ENCODE measurements around the gene IDUA. TPM values are rescaled to one million over a fixed set of nuclear protein-coding genes. Genes with fewer than 3 reads are reported as not detected.

Gene IDUA
- total RNA-seq, 1 donor from 2014 or later, result 5.8 TPM

DNA sequence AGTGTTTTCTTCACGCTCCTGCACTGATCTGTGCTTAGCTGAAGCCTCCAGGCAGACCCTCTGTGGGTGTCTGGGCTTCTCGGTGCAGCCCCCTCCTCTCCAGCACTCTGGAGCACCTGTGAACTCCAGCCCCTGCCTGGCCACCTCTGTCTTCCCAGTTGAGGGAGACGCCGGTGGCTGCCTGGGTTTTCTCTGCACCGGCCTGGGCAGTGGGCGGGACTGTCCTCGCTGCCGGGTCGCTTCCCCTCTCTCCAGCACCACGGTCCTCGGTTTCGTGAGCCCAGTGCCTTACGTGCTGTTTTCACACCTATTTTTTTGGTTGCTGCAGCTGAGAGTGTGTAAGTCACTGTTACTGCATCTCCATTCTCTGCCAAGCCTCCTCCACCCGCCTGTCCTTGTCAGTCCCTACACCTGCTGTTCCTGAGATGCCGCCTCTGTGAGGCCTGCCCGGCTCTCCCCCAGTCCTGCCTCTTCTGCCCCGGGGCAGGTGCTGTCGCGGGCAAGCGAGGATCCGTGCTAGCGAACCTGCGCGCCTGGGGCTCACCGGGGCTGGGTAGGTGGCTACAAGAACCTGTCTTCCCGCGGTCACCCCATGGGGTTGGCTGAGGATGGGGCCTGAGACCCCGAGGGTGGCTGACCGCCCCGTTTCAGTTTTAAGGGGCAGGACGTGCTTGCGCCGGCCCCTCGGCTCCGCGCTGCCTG is 22.1 kb downstream of the IDUA start:
- TF ChIP-seq, protein P1, sequence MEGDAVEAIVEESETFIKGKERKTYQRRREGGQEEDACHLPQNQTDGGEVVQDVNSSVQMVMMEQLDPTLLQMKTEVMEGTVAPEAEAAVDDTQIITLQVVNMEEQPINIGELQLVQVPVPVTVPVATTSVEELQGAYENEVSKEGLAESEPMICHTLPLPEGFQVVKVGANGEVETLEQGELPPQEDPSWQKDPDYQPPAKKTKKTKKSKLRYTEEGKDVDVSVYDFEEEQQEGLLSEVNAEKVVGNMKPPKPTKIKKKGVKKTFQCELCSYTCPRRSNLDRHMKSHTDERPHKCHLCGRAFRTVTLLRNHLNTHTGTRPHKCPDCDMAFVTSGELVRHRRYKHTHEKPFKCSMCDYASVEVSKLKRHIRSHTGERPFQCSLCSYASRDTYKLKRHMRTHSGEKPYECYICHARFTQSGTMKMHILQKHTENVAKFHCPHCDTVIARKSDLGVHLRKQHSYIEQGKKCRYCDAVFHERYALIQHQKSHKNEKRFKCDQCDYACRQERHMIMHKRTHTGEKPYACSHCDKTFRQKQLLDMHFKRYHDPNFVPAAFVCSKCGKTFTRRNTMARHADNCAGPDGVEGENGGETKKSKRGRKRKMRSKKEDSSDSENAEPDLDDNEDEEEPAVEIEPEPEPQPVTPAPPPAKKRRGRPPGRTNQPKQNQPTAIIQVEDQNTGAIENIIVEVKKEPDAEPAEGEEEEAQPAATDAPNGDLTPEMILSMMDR (conservative IDR thresholded peaks at IDR 0.05; ENCODE audit: low read depth, low read length), result no peak
- peak overlapping the region; percentile 67 for H3K4me3 ChIP-seq (ENCODE audit: low read depth, low read length)
- DNase-seq (ENCODE audit: low read depth), result no peak

DNA sequence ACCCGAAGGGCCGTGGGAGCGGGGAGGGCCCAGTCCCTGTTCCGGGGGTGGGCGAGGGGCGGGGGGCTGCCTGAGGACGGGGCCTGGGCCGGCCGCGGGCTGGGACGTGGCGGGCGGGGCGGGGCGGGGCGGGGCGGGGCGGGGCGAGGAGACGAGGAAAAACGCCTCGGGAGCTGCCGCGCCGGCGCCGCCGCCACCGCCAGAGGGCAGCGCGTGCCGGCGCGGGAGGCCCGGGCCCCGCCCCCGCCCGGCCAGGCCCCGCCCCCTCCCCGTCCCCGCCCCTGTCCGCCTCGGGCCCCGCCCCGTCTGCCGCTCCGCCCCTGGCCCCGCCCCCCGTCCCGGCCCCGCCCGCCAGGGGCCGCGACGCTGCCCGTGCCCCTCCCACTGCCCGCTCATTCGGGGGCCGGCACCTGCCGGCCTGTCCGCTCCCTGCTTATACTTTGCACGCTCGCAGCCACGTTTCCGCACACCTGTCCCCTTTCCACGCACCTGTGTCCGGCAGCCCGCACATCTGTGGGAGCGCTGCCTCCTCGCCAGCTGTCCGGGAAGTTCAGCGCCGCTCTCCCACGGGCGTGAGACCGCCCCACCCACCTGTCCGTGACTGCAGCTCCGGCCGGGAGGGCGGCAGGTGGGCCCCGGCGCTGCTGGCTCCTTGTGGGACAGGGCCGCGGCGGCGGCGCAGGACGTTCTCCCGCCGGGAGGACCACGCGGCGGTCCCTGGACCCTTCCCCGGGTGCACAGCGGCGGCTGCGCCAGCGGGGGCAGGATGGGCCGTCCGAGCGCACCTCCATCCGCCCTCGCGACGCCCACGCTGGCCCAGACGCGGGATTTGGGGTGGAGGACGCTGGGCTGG is 22.9 kb downstream of the IDUA start:
- DNase-seq (ENCODE audit: low read depth), result no peak
- TF ChIP-seq, protein P1 (conservative IDR thresholded peaks at IDR 0.05; ENCODE audit: low read depth, low read length), result no peak
- H3K4me3 ChIP-seq (ENCODE audit: low read depth, low read length), result peak overlapping the region; percentile 68

DNA sequence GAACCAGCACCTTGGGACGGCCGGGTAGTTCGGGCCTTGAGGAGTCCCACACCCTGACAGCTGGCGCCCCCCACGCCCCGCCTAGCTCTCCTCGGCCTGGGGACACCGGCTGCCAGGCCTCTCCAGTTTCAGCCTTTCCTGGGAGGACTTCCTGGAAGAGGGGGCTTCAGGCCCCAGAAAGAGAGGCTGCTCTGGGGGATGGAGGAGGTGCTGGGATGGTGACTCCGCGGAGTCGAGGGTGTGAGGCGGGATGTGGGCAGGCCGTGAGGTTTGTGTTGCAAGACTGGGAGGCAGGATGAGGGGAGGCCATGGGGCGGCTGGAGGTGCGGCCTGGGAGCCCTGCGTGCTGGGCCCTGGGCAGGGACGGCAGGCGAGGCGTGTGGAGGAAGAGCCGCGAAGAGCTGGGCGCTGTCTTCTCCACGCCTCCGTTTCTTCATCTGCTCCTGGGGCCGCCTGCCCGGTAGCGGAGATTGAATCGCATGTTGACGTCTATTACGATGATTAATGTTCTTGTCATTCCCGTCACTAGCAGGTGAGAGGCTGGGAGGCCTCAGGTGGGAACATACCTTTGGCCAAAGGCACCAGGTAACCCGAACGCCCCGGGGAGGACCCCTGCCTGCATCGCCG is 23.7 kb downstream of the IDUA start:
- DNase-seq (ENCODE audit: low read depth), result no peak
- TF ChIP-seq, protein P1 (conservative IDR thresholded peaks at IDR 0.05; ENCODE audit: low read depth, low read length), result peak; percentile 22
- peak overlapping the region; percentile 68 for H3K4me3 ChIP-seq (ENCODE audit: low read depth, low read length)

DNA sequence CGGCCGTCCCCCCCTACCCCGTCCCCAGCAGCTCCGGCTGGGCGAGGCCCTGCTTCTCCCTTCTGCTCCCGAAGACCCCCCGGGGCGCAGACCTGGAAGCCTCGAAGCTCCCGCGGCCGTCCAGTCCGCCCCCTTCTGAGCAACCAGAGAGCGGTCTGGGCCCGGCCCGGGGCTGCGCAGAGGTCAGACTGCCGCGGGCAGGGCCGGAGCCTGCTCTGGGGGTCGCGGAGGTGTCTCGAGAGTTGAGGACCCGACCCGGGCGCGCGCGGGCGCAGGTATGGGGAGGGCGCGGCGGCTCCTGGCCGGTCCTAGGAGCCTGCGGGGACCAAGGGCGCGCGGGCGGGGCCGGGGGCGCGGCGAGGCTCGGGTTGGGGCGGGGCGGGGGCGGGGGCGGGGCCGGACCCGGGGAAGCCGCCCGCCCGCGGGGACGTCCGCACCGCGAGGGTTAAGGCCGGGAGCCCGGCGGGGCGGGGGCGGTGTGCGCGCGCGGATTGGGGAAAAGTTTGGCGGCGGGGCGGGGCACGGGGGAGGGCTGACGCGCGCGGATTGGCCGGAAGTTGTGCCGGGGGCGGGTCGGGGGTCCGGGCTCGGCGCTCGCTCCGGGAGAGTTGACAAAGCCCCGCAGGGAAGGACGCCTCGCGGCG is 24.3 kb downstream of the IDUA start, which contains the start of gene FGFRL1:
FGFRL1 (plus strand) TSS at position 605 of the 644 bp plus-strand sequence. CDS start 860 bp downstream, outside the sequence.
- no peak for DNase-seq (ENCODE audit: low read depth)
- TF ChIP-seq, protein P1 (conservative IDR thresholded peaks at IDR 0.05; ENCODE audit: low read depth, low read length), result no peak
- H3K4me3 ChIP-seq (ENCODE audit: low read depth, low read length), result peak within 1 kb of the TSS; percentile 68

DNA sequence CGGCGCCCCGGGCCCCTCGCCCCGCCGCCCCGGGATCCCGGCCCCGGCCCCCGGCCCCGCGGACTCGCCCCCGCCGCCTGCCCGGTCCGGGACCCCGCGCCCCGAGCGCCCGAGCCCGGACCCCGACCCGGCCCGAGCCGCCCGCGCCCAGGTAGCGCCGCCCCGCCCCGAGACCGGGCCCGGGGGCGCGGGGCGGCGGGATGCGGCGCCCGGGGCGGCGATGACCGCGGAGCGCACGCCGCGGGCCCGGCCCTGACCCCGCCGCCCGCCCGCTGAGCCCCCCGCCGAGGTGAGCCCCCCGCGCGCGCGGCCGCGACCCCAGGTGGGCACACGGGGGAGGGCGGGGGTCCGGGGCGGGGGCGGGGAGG is 24.8 kb downstream of the IDUA start:
- DNase-seq (ENCODE audit: low read depth), result no peak
- H3K4me3 ChIP-seq (ENCODE audit: low read depth, low read length), result no peak overlapping the region
- TF ChIP-seq, protein P1 (conservative IDR thresholded peaks at IDR 0.05; ENCODE audit: low read depth, low read length), result no peak

DNA sequence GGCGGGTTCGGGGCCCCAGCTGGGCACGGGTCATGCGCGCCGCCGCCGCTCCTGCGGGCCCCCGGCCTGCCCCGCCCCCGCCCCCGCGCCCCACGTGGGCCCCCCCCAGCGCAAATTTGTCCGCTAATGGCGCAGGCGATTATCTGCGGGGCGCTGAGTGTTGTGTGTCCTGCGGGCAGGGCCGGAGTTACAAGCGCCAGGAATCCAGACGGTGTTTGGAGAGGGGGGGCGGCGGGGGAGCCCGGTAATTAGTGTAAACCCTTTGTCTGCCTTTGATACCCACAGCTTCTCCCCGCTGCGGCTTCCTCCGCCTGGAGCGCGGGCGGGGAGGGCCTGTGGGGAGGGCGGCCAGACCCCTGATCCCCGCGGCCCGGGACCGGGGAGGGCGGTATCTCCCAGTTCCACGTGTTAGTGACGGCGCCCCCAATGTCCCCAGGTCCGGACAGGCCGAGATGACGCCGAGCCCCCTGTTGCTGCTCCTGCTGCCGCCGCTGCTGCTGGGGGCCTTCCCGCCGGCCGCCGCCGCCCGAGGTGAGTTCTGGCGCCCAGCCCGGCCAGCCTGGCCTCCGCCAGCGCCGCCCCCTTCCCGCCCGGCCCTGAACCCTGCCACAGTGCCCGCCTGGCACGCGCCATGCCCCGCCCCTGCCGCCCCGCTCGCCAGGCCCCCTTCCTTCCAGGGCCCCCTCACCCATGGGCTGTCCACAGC is 25.3 kb downstream of the IDUA start:
- peak overlapping the region; percentile 59 for H3K4me3 ChIP-seq (ENCODE audit: low read depth, low read length)
- DNase-seq (ENCODE audit: low read depth), result no peak
- TF ChIP-seq, protein P1 (conservative IDR thresholded peaks at IDR 0.05; ENCODE audit: low read depth, low read length), result no peak
